ENCODE measurements around the gene BABAM2. TPM values are rescaled to one million over a fixed set of nuclear protein-coding genes. Genes with fewer than 3 reads are reported as not detected.

Gene BABAM2
- total RNA-seq, 4 donors from 2014 or later: 33.2 to 70.3 (median 38.6) TPM

DNA sequence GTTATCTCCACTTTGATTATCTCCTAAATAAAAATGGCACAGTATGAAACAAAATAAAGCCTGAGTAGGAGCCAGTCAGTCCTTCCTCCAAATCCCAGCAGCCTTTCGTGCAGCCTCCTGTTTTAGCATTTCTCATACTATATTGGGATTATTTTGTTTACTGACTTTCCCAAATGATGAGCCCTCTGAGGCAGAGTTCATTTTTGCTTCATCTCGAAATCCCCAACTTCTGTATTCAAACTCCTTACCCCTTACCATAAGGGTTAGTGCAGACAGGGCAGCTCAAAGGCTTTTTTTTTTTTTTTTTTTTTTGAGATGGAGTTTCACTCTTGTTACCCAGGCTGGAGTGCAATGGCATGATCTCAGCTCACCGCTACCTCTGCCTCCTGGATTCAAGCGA is 388.8 kb downstream of the BABAM2 start:
- intact Hi-C loops (cut with DNase I): no loop called here
- no peak for DNase-seq
- TF ChIP-seq, protein P1, sequence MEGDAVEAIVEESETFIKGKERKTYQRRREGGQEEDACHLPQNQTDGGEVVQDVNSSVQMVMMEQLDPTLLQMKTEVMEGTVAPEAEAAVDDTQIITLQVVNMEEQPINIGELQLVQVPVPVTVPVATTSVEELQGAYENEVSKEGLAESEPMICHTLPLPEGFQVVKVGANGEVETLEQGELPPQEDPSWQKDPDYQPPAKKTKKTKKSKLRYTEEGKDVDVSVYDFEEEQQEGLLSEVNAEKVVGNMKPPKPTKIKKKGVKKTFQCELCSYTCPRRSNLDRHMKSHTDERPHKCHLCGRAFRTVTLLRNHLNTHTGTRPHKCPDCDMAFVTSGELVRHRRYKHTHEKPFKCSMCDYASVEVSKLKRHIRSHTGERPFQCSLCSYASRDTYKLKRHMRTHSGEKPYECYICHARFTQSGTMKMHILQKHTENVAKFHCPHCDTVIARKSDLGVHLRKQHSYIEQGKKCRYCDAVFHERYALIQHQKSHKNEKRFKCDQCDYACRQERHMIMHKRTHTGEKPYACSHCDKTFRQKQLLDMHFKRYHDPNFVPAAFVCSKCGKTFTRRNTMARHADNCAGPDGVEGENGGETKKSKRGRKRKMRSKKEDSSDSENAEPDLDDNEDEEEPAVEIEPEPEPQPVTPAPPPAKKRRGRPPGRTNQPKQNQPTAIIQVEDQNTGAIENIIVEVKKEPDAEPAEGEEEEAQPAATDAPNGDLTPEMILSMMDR (IDR thresholded peaks at IDR 0.05): no peak
- TF ChIP-seq POLR2A (IDR thresholded peaks at IDR 0.05): no peak
- H3K27ac ChIP-seq: no peak overlapping the region
- no peaks in the 10 kb centered on the region for H3K36me3 ChIP-seq
- no peak overlapping the region for H3K4me3 ChIP-seq (replicated peaks in 1 of 3)
- H3K9me3 ChIP-seq: no peaks in the 10 kb centered on the region
- H3K4me1 ChIP-seq: peaks cover 0 to 12% of the 10 kb centered on the region in 2 donors
- WGBS, 2 donors: 93 to 95% methylated on average over 4 of the region's 4 CpGs
- no peaks in the 10 kb centered on the region for H3K27me3 ChIP-seq

DNA sequence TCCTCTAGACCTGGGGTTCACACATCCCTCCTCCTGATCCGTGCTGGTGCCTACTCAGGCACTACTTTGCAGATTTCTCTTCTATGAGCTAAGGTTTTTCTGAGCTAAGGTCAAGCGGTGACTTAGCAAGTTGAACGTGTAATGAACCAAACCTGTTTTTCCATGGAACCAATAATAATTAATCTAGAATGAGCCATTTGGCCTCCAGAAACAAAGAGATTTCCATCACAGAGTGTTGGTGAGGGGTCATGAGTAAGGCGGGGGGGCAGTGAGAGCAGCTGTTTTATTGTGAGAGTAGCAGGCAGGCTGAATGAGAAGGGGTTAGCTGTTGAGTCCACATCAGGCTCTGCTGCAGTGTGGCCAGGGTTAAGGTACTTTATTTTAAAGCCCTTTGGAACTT is 390.1 kb downstream of the BABAM2 start:
- H3K9me3 ChIP-seq: no peaks in the 10 kb centered on the region
- peaks cover 0 to 4% of the 10 kb centered on the region in 2 donors for H3K4me1 ChIP-seq
- H3K27ac ChIP-seq: no peak overlapping the region
- intact Hi-C loops (cut with DNase I): no loop called here
- no peak for DNase-seq
- WGBS, 2 donors: 93 to 95% methylated on average over 4 of the region's 4 CpGs
- no peaks in the 10 kb centered on the region for H3K27me3 ChIP-seq
- H3K36me3 ChIP-seq: no peaks in the 10 kb centered on the region
- H3K4me3 ChIP-seq (replicated peaks in 1 of 3): no peak overlapping the region
- TF ChIP-seq, protein P1 (IDR thresholded peaks at IDR 0.05): no peak
- TF ChIP-seq POLR2A (IDR thresholded peaks at IDR 0.05): no peak

DNA sequence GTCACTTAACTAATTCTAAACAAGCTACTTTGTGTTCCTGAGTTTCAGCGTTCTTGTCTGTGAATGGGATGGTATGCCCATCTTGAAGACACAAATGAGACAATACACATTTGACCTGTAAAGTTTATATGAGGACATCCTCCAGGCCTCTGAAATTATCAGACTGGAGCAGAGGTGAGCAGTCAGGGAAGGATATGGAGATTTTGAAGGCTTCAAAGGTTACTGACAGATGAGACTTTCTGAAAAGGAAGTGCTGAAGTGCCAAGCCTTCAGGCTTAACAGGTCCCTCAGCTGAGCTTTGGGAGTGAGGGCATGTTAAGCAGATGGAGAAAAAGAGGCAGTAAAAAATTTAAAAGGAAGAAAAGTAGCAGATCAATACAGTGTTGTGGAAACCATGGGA is 391.2 kb downstream of the BABAM2 start:
- H3K27ac ChIP-seq: no peak overlapping the region
- H3K36me3 ChIP-seq: no peaks in the 10 kb centered on the region
- WGBS, 2 donors: 100% methylated on average over 1 of the region's 1 CpG
- no peak overlapping the region for H3K4me3 ChIP-seq (replicated peaks in 1 of 3)
- no peak for DNase-seq
- H3K27me3 ChIP-seq: no peaks in the 10 kb centered on the region
- TF ChIP-seq POLR2A (IDR thresholded peaks at IDR 0.05): no peak
- TF ChIP-seq, protein P1 (IDR thresholded peaks at IDR 0.05): no peak
- no peaks in the 10 kb centered on the region for H3K4me1 ChIP-seq
- H3K9me3 ChIP-seq: no peaks in the 10 kb centered on the region
- intact Hi-C loops (cut with DNase I): no loop called here

DNA sequence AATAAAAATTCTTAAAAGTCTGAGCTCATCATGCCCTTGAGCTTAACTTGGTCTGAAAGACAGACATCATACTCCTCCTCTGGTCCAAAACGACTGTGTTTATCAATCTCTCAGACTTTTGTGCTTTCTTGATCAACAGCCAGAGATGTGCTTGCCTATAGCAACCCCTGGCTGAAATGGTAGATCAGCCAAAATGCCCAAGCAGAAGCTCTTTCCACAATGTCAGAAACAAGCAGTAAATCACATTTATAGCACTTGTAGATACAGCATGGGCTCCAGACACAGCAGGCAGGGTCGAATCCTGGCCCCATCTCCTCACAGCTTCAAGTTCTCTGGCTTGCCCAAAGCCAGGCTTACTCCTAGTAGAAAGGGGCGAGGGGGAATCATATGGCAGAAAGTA is 391.7 kb downstream of the BABAM2 start:
- TF ChIP-seq, protein P1 (IDR thresholded peaks at IDR 0.05): no peak
- no peak for TF ChIP-seq POLR2A (IDR thresholded peaks at IDR 0.05)
- H3K4me3 ChIP-seq (replicated peaks in 1 of 3): no peak overlapping the region
- no peaks in the 10 kb centered on the region for H3K27me3 ChIP-seq
- 93 to 96% methylated on average over 3 of the region's 3 CpGs for WGBS, 2 donors
- H3K36me3 ChIP-seq: no peaks in the 10 kb centered on the region
- no peaks in the 10 kb centered on the region for H3K9me3 ChIP-seq
- H3K4me1 ChIP-seq: no peaks in the 10 kb centered on the region
- intact Hi-C loops (cut with DNase I): no loop called here
- no peak overlapping the region for H3K27ac ChIP-seq
- DNase-seq: no peak

DNA sequence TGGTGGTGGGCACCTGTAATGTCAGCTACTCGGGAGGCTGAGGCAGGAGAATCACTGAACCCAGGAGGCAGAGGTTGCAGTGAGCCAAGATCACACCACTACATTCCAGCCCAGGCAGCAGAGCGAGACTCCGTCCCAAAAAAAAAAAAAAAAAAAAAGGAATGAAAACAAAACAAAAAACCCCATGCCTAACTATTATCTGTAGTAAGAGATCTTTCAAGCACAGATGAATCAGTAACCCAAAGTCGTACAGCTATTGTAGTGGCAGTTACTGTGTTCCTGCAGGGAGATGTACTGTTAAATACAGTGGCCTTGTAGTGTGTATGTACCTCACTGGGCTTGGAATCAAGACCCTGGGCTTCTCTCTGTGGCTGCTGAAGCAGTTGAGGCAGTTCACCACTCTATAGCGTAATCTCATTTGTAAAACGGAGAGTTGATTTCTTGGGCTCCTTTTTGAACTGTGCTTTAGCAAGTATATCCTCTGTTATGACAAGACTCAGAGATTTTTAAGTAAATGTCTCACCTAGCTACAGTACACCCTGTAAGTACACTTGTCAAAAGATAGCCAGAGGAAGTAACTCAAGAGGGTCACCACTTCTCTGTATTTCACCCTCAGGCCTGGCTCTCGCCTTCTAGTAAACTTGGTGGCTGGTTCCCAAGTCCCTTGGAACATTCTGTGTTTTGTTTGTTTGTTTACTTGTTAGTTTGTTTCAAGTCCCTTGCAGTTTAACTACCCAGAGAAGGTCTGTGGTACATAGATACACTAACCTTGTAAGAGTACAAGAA is 392.5 kb downstream of the BABAM2 start:
- Histone ChIP-seq H3K9me3 (no peaks in the 10 kb centered on the region), H3K36me3 (no peaks in the 10 kb centered on the region), H3K4me1 (no peaks in the 10 kb centered on the region), H3K4me3 (replicated peaks in 1 of 3) (no peak overlapping the region), H3K27ac (no peak overlapping the region), H3K27me3 (no peaks in the 10 kb centered on the region)
- intact Hi-C loops (cut with DNase I): no loop called here
- WGBS, 2 donors: 93 to 94% methylated on average over 7 of the region's 7 CpGs
- DNase-seq: no peak
- TF ChIP-seq, protein P1 (IDR thresholded peaks at IDR 0.05): no peak
- no peak for TF ChIP-seq POLR2A (IDR thresholded peaks at IDR 0.05)

Measured in thyroid gland (tissue), 4 donors.